CD4-positive, alpha-beta T cell treated with Interleukin-17A for 1 hour (primary cell): ENCODE results near the gene CCT5.
"Not testable (repeated sequence)": the region's sequence is repeated elsewhere in the genome, so short reads cannot be mapped to it uniquely, and the experiment has no call there.

Experiments used
- DNase-seq: peaks from one replicate; pipeline ENCODE4 v3.0.0-alpha.2; 2020

Gene CCT5

DNA sequence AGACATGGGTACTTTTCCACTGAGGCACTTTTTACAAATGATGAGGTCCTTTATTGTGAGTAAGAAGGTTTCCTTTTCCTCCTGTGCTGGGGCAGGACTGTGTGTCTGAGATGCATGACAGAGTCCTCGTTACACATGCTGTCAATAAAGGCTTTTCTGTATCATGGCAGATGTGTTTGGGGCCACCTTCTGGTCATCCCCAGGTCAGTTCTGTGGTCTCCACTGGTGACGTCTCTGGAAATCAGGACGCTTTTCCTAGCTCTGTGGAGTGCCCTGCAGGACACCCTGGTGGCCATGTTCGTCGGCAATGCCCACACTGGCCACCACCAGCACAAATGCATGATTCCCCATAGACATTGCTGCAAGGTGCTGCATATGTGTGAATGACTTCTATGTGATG, 54.9 kb downstream of the CCT5 start:
- DNase-seq, result no peak

- DNase-seq, result no peak
Measured at GRCh38 chr5:10306114-10306513, 56.0 kb downstream of the CCT5 start.

DNA sequence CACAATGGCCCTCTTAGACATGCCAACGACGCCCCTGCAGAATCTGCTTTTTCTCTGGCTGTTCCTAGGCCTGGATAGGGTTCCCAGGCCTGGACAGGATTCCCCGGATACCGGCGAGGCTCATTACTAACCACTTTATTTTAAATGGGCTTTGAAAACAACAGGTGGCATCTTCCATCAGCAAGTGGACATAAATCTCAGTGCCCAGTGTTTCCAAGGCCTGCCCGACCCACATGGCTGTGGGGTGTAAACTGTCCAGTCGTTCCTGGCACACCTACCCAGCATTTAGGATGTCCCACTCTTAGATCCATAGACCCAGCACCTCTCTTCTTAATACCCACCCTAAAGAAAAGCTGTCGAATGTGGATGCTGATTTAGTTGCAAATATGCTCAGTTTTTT, 56.7 kb downstream of the CCT5 start:
- DNase-seq, result no peak

- no peak for DNase-seq
Measured at GRCh38 chr5:10307206-10308148, 57.4 kb downstream of the CCT5 start, which contains the start of gene CMBL. CMBL (minus strand) TSS chr5:10307902; CDS start chr5:10290762, 17,140 bp downstream.

DNA sequence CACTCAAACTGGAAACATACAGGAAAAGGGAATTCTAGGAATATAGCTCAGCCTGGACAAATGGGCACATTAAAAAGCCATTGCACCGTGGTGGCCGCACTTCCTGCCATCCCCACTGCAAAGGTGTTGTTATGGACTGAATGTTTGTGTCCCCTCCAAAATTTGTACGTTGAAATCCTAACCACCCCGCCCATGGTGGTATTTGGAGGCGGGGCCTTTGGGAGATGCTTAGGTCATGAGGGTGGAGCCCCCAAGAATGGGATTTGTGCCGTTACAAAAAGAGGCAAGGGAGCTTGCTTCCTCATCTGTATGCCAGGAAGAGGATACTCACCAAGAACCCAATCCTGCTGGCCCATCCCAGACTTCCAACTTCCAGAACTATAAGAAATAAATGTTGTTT, 58.8 kb downstream of the CCT5 start:
- DNase-seq, result no peak

- no peak for DNase-seq
Measured at GRCh38 chr5:10310066-10310779, 60.1 kb downstream of the CCT5 start.

GRCh38 chr5:10310835-10311570, 60.9 kb downstream of the CCT5 start:
- not testable (repeated sequence) for DNase-seq

DNA sequence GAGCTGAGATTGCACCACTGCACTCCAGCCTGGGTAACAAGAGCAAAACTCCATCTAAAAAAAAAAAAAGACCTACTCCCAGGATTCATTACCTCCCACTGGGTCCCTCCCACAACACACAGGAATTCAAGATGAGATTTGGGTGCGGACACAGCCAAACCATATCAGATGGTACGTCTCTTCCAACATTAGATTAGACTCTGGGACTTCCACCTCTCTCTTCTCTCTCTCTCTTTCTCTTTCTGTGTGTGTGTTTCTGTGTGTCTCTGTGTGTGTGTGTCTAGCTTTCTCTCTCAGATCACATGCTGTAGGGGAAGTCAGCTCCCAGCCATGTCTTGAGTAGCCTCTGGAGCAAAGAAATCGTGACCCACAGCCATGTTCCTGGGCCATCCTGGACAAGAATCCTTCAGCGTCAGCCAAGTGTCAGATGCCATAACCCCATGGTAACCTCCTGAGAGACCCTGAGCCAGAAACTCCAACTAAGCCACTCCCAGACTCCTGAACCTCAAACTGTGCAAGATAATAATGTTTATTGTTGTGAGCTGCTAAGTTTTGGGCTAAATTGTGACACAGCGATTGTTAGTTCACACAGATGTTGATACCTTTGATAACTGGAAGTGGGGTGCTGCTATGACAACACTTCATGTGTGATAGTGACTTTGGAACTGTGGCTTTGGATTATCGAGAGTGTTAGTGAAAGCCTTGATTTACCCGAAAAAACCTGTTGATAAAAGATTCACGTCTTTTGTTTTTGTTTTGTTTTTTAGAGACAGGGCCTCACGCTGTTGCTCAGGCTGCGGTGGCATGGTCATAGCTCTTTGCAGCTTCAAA, 61.7 kb downstream of the CCT5 start:
- no peak for DNase-seq

DNA sequence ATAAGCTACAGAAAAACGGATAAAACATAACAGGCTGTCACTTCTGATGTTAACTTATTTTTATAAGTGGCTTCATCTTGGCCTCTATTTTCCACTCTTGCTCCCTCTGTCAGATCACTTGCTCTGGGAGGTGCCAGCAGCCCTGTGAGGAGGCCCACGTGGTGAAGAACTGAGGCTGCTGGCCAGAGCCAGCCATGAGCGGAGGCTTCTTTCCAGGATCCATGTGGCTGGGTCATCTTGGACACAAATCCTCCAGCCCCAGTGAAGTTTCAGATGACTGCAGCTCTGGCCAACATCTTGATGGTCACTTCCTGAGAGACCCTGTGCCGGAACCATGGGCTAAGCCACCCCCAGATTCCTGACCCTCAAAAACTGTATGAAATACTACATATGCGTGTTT, 65.1 kb downstream of the CCT5 start:
- no peak for DNase-seq
